Body of pancreas (tissue), 4 donors: Measurements from ENCODE around the gene FLRT1.

Source experiments
- CTCF ChIP-seq, 7 experiments: fragments of 450-650 bp in 4 of 7; fragments of 200-600 bp in 3 of 7; sonication (generic) in 3 of 7; IDR thresholded peaks; one replicate each; pipeline ENCODE4 v1.5.1; 2016 to 2019; ENCODE audit warnings: antibody characterized with exemption in 7 of 7
- POLR2A ChIP-seq, 3 donors: fragments of 450-650 bp; IDR thresholded peaks; one replicate each; pipeline ENCODE4 v1.6.1; 2016; ENCODE audit warnings: antibody characterized with exemption in 3 of 3, mild to moderate bottlenecking in 2 of 3

GRCh38 chr11:64020976-64021756, 14.6 kb upstream of the FLRT1 start:
- TF ChIP-seq CTCF (IDR thresholded peaks at IDR 0.05) (no peak), POLR2A (IDR thresholded peaks at IDR 0.05) (no peak)
